Retinal pigment epithelial cell (primary cell): Measurements from ENCODE around the gene SHISA9.
A peak's percentile ranks its signal among the peaks of the same experiment; 100 is the strongest.
"Not testable (repeated sequence)": the region's sequence is repeated elsewhere in the genome, so short reads cannot be mapped to it uniquely, and the experiment has no call there.

Experiments used
- DNase-seq: peaks from one replicate; pipeline ENCODE4 v3.0.0-alpha.2; 2010; ENCODE audit warnings: low read depth
- H3K4me3 ChIP-seq: 2 replicates; pipeline ENCODE4 v1.5.1; 2011; ENCODE audit warnings: mild to moderate bottlenecking, low read length, control low read depth, moderate library complexity
- TF ChIP-seq, protein P1 (sequence below): conservative IDR thresholded peaks from 2 replicates; pipeline ENCODE4 v1.5.1; 2011; ENCODE audit warnings: low read depth, low read length, control low read depth, inconsistent platforms

SHISA9 gene

DNA sequence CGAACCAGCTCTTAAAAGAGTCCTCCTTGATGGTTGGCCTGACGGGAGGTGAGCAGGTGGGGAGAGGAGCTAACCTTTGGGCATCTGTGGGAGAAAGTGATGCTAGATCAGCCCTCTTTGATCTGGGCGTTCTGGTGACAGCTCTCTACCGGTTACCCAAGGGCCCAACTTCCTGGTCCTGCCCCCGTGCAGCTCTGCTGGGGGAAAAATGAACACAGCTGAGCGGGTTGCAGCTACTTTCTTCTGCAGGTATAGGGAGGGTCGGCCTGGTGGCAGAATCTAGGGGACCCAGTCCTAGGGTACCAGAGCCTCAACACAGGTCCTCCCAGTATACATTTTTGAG is 2.9 kb downstream of the SHISA9 start:
- no peak overlapping the region for H3K4me3 ChIP-seq
- TF ChIP-seq, protein P1, sequence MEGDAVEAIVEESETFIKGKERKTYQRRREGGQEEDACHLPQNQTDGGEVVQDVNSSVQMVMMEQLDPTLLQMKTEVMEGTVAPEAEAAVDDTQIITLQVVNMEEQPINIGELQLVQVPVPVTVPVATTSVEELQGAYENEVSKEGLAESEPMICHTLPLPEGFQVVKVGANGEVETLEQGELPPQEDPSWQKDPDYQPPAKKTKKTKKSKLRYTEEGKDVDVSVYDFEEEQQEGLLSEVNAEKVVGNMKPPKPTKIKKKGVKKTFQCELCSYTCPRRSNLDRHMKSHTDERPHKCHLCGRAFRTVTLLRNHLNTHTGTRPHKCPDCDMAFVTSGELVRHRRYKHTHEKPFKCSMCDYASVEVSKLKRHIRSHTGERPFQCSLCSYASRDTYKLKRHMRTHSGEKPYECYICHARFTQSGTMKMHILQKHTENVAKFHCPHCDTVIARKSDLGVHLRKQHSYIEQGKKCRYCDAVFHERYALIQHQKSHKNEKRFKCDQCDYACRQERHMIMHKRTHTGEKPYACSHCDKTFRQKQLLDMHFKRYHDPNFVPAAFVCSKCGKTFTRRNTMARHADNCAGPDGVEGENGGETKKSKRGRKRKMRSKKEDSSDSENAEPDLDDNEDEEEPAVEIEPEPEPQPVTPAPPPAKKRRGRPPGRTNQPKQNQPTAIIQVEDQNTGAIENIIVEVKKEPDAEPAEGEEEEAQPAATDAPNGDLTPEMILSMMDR: no peak
- DNase-seq: no peak

DNA sequence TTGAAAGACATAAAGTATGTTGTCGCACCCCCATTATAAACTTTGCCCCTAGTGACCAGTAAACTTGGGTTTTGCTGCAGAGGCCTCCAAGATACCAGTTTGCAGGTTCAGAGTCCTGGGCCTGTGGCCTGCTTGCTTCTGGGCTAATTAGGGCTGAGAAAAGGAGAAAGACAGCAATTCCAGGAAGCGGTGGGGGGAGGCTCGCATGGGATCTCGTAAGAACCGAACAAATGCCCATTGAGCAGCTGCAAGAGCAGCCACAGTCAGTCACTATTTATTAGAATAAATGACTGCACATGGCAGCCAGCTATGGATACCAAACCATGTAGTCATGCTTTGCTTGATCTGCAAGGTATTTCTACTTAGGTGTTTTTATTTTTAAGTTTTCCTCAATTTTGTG is 4.9 kb downstream of the SHISA9 start:
- no peak for DNase-seq
- TF ChIP-seq, protein P1: no peak
- no peak overlapping the region for H3K4me3 ChIP-seq

DNA sequence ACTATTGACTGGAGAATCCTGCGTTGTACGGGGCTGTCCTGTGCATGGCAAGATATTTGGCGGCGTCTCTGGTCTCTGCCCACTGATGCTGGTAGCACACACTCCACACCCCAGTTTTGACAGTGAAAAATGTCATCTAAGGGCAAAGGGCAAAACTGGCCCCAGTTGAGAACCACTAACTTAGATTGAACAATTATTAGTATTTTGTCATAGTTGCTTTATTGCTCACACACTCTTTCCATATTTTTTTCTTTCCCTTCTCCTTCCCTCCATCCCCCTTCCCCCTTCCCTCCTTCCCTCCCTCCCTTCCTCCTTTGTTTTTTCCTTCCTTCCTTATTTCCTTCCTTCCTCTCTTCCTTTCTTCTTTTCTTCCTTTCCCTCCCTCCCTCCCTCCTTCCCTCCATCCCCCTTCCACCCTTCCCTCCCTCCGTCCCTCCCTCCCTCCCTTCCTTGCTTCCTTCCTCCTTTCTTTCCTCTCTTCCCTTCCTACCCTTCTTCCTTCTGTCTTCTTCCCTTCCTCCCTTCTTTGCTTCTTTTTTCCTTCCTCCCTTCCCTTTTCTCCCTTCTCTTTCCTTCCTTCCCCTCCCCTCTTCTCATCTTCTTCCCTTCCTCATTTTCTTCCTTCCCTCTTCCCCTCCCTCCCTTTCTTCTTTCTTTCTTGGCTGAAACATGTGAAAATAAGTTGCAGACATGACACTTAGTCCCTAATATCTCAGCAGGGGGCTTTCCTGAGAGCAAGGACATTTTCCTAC is 5.5 kb downstream of the SHISA9 start:
- DNase-seq: no peak
- TF ChIP-seq, protein P1: no peak
- no peak overlapping the region for H3K4me3 ChIP-seq

DNA sequence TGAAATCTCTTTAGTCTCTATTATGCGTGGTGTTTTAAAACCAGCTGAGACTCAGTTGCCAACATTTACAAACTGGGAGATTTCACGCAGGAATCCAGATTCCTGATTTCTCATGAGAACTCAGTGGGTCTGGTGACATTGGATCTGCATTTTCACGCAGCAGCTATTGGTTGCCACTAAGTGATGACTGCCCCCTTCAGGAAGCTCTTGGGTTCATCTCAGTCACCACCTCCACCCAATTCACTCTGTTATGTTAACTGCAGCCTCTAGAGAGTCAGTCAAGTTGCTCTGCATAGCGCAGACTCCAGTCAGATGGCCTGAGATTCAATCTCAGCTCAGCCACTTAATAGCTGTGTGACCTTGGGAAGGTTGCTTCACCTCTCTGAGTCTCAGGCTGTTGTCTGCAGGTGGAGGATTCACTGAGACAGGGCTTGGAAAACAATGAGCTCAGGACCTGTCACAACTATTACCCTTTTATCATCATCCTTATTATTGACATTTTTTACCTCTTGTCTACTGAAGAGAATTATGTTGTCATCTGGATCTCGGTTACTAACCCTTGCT is 6.4 kb downstream of the SHISA9 start:
- DNase-seq: no peak
- TF ChIP-seq, protein P1: peak; percentile 21
- no peak overlapping the region for H3K4me3 ChIP-seq

DNA sequence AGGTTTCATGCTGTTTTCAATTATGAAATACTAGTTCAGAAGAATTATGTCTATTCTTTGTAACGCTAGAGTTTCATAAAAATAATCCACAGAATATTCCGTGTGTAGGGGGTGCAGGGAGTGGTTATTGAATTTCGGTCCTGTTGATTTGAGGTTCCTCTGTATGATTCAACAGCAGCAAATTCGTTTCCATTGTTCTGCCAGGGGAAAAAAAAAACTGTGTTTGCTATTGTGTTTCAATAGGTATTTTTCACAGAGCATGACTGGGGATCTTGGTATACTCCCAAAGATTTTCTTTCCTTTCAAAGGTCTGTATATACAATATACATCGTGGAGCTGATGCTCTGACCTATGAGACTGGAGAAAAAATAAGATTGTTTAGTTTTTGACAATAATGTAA is 15.8 kb downstream of the SHISA9 start:
- H3K4me3 ChIP-seq: no peak overlapping the region
- DNase-seq: no peak
- TF ChIP-seq, protein P1: no peak

DNA sequence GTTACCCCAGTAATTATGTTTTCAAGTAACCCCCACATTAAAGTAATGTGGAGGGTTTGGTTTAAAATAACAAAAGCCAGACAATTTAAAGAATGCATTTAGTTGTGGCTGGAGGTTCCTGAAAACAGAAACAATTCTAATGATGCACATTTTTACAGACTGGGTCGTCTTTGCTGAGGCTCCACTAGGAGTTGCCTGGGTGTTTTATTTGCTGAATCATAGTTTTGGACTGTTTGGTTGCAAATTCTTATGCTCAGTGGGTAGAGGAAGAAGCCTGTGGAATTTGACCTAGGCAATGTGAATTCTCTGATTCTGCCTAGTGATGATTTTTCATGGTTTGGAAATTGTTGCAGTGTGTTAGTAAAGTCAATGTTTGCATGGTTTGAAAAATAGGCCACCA is 16.3 kb downstream of the SHISA9 start:
- TF ChIP-seq, protein P1: no peak
- H3K4me3 ChIP-seq: no peak overlapping the region
- DNase-seq: no peak

DNA sequence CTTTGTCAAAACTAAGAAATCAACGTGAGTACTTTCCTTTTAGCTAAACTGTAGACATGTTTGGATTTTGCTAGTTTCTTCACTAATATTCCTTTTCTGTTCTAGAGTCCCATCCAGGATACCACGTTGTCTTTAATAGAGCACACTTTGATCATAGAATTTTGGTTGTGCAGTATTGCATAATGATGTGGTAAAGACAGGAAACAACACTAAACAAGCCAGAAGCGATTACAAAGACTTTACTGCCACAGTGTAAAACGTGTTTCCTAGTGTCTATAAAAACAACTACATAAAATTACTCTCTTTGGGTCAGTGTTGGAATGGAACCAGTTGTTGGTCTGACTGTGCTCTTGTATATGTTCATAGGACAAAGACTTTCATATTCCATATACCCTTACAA is 19.3 kb downstream of the SHISA9 start:
- no peak overlapping the region for H3K4me3 ChIP-seq
- DNase-seq: no peak
- TF ChIP-seq, protein P1: no peak

DNA sequence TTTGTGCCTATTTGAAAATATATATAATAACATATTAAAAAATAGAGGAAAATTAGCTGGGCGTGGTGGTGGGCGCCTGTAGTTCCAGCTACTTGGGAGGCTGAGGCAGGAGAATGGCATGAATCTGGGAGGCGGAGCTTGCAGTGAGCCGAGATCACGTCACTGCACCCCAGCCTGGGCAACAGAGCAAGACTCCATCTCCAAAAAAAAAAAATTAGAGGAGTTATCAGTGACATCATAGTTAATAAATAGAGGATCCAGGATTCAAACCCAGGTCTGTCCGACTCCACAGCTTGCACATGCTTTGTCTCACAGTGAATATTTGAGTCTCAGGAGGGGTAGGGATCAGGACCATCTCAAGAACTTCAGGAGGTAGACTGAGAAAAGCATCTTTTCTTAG is 22.2 kb downstream of the SHISA9 start:
- not testable (repeated sequence) for DNase-seq, H3K4me3 ChIP-seq
